ENCODE measurements around the gene LYZL1. TPM values are rescaled to one million over a fixed set of nuclear protein-coding genes. Genes with fewer than 3 reads are reported as not detected.
A peak's percentile ranks its signal among the peaks of the same experiment; 100 is the strongest.
"Not testable (repeated sequence)": the region's sequence is repeated elsewhere in the genome, so short reads cannot be mapped to it uniquely, and the experiment has no call there.

LYZL1 gene
- total RNA-seq, result not detected
- long read RNA-seq, result 0 reads

- H3K27ac ChIP-seq; DNase-seq; H3K4me3 ChIP-seq; intact Hi-C loops (cut with DNase I); H3K36me3 ChIP-seq; H3K9me3 ChIP-seq; H3K4me1 ChIP-seq; ATAC-seq; H3K27me3 ChIP-seq: not testable (repeated sequence)
- WGBS (ENCODE audit: insufficient coverage, low coverage, low lambda C conversion rate, missing lambda C conversion rate), result 76% methylated on average over 6 of the region's 6 CpGs
These were observed at the start of gene LYZL1 for GRCh38 chr10:29288906-29289305. Gene LYZL1 (plus strand): TSS chr10:29289070. CDS start chr10:29291868, 2,798 bp downstream.

GRCh38 chr10:29239569-29240472 is 49.0 kb upstream of the LYZL1 start:
- ATAC-seq, result peak; percentile 96 to 98 (median 98)
- intact Hi-C loops (cut with DNase I), result no loop called here
- 53% methylated on average over 11 of the region's 15 CpGs for WGBS (ENCODE audit: insufficient coverage, low coverage, low lambda C conversion rate, missing lambda C conversion rate)

GRCh38 chr10:29240986-29241660 is 47.7 kb upstream of the LYZL1 start:
- Histone ChIP-seq H3K36me3 (no peaks in the 10 kb centered on the region), H3K4me1 (no peaks in the 10 kb centered on the region), H3K9me3 (no peaks in the 10 kb centered on the region), H3K4me3 (no peak overlapping the region), H3K27ac (no peak overlapping the region), H3K27me3 (no peaks in the 10 kb centered on the region)
- ATAC-seq (no peak), DNase-seq (no peak)
- no peak for TF ChIP-seq CTCF (IDR thresholded peaks at IDR 0.05)
- TF ChIP-seq POLR2A (IDR thresholded peaks at IDR 0.05), result no peak
- intact Hi-C loops (cut with DNase I), result no loop called here
- WGBS (ENCODE audit: insufficient coverage, low coverage, low lambda C conversion rate, missing lambda C conversion rate), result 73% methylated on average over 11 of the region's 15 CpGs

More at GRCh38 chr10:29239569-29240472, 49.0 kb upstream of the LYZL1 start:
- DNase-seq, result peak; percentile 44 to 65 (median 59)
- Histone ChIP-seq H3K4me3 (no peak overlapping the region), H3K27ac (no peak overlapping the region), H3K9me3 (no peaks in the 10 kb centered on the region), H3K36me3 (no peaks in the 10 kb centered on the region), H3K27me3 (no peaks in the 10 kb centered on the region), H3K4me1 (no peaks in the 10 kb centered on the region)
- TF ChIP-seq CTCF (IDR thresholded peaks at IDR 0.05) (peak; percentile 66 to 80 (median 76)), POLR2A (IDR thresholded peaks at IDR 0.05) (no peak)

- Histone ChIP-seq H3K27ac (no peak overlapping the region), H3K36me3 (no peaks in the 10 kb centered on the region), H3K9me3 (no peaks in the 10 kb centered on the region), H3K27me3 (no peaks in the 10 kb centered on the region), H3K4me3 (no peak overlapping the region), H3K4me1 (no peaks in the 10 kb centered on the region)
- ATAC-seq (no peak), DNase-seq (no peak)
- intact Hi-C loops (cut with DNase I), result no loop called here
- TF ChIP-seq CTCF (IDR thresholded peaks at IDR 0.05) (no peak), POLR2A (IDR thresholded peaks at IDR 0.05) (no peak)
These were observed 46.9 kb upstream of the LYZL1 start for GRCh38 chr10:29241925-29242324.

GRCh38 chr10:29243066-29243465 is 45.8 kb upstream of the LYZL1 start:
- H3K36me3 ChIP-seq, result no peaks in the 10 kb centered on the region
- 46% methylated on average over 3 of the region's 5 CpGs for WGBS (ENCODE audit: insufficient coverage, low coverage, low lambda C conversion rate, missing lambda C conversion rate)
- no peaks in the 10 kb centered on the region for H3K27me3 ChIP-seq
- no peak for TF ChIP-seq CTCF (IDR thresholded peaks at IDR 0.05)
- TF ChIP-seq POLR2A (IDR thresholded peaks at IDR 0.05), result no peak
- no peak overlapping the region for H3K4me3 ChIP-seq
- ATAC-seq (no peak), DNase-seq (no peak)
- no peaks in the 10 kb centered on the region for H3K9me3 ChIP-seq
- no peak overlapping the region for H3K27ac ChIP-seq
- intact Hi-C loops (cut with DNase I), result no loop called here
- no peaks in the 10 kb centered on the region for H3K4me1 ChIP-seq

All from right lobe of liver (tissue), 6 donors.